PC-9 (cell line): ENCODE data around the gene ABCA5. TPM values are rescaled to one million over a fixed set of nuclear protein-coding genes. Genes with fewer than 3 reads are reported as not detected.
"Not testable (repeated sequence)": the region's sequence is repeated elsewhere in the genome, so short reads cannot be mapped to it uniquely, and the experiment has no call there.

Experiments
- BruUV-seq: library from RNA; stranded (reverse); fragments of 400-500 nt; replicated peaks from 2 replicates; lab custom pipeline; 2021; lab: Mats Ljungman, UMichigan
- CTCF ChIA-PET: fragments of 300-600 bp; sonication (Branson Sonifier 250); formaldehyde crosslinking; loops from one replicate; lab custom pipeline; 2022; ENCODE audit warnings: antibody characterized with exemption; lab: Charles Lee
- POLR2A ChIA-PET: fragments of 300-600 bp; sonication (Branson Sonifier 250); formaldehyde crosslinking; loops from one replicate; lab custom pipeline; 2022; ENCODE audit warnings: antibody characterized with exemption; ENCODE audit not compliant: unreplicated experiment; lab: Charles Lee
- DNase-seq, 2 experiments: peaks; one replicate each; pipeline versions ENCODE4 v3.0.0 to v3.0.0-alpha.2; 2015 to 2022; ENCODE audit warnings: mixed read lengths in 1 of 2
- H2AFZ ChIP-seq: fragments of 200-600 bp; sonication (generic); 2 replicates; pipeline ENCODE4 v1.8.1; 2017; ENCODE audit warnings: antibody characterized with exemption
- H3F3A ChIP-seq: fragments of 200-600 bp; sonication (generic); 2 replicates; pipeline ENCODE4 v1.8.1; 2017; ENCODE audit warnings: antibody characterized with exemption, mild to moderate bottlenecking, low read depth; ENCODE audit not compliant: insufficient read depth
- H3K27ac ChIP-seq: fragments of 200-600 bp; sonication (generic); 2 replicates; pipeline ENCODE4 v1.6.1; 2016; ENCODE audit warnings: mixed run types
- H3K27me3 ChIP-seq: fragments of 200-600 bp; sonication (generic); 2 replicates; pipeline ENCODE4 v1.6.1; 2016; ENCODE audit warnings: low read depth, mixed run types; ENCODE audit not compliant: insufficient read depth
- H3K36me3 ChIP-seq: fragments of 200-600 bp; sonication (generic); 2 replicates; pipeline ENCODE4 v1.6.1; 2016; ENCODE audit warnings: low read depth, mixed run types
- H3K4me1 ChIP-seq: fragments of 200-600 bp; sonication (generic); replicated peaks from 2 replicates; pipeline ENCODE4 v1.6.1; 2016; ENCODE audit warnings: mixed run types; ENCODE audit not compliant: insufficient read depth
- H3K4me2 ChIP-seq: fragments of 200-600 bp; sonication (generic); 2 replicates; pipeline ENCODE4 v1.6.1; 2017; ENCODE audit warnings: mixed run types
- H3K4me3 ChIP-seq: fragments of 200-600 bp; sonication (generic); 2 replicates; pipeline ENCODE4 v1.6.1; 2016; ENCODE audit warnings: mixed run types
- H3K79me2 ChIP-seq: fragments of 200-600 bp; sonication (generic); 2 replicates; pipeline ENCODE4 v1.6.1; 2017; ENCODE audit warnings: low read depth, mixed run types
- H3K9me2 ChIP-seq: fragments of 200-600 bp; sonication (generic); 2 replicates; pipeline ENCODE4 v1.8.1; 2017; ENCODE audit warnings: mild to moderate bottlenecking; ENCODE audit not compliant: insufficient read depth
- H3K9me3 ChIP-seq: fragments of 200-600 bp; sonication (generic); 2 replicates; pipeline ENCODE4 v1.8.1; 2016; ENCODE audit warnings: low read depth; ENCODE audit not compliant: insufficient read depth
- H4K20me1 ChIP-seq: fragments of 200-600 bp; sonication (generic); 2 replicates; pipeline ENCODE4 v1.8.1; 2017; ENCODE audit not compliant: insufficient read depth
- EZH2 ChIP-seq: fragments of 200-600 bp; sonication (generic); IDR thresholded peaks from 2 replicates; pipeline ENCODE4 v1.8.0; 2017; ENCODE audit warnings: antibody characterized with exemption, low read depth
- intact Hi-C: fragments of 100-400 bp; cut with micrococcal nuclease; formaldehyde crosslinking; loops from one replicate; pipeline ENCODE4 v1.10.0; 2022; ENCODE audit not compliant: unreplicated experiment
- total RNA-seq: library from RNA; stranded (reverse); gene quantifications from 2 replicates; pipeline ENCODE4 v1.2.3, GENCODE V29; 2021
- TF ChIP-seq, protein P1 (sequence below): fragments of 200-600 bp; sonication (generic); conservative IDR thresholded peaks from 2 replicates; pipeline ENCODE4 v1.6.1; 2017; ENCODE audit warnings: mixed run types, antibody characterized with exemption, mild to moderate bottlenecking, moderate library complexity

ABCA5 gene
- total RNA-seq, 1 experiment from 2014 or later: 3.8 TPM

DNA sequence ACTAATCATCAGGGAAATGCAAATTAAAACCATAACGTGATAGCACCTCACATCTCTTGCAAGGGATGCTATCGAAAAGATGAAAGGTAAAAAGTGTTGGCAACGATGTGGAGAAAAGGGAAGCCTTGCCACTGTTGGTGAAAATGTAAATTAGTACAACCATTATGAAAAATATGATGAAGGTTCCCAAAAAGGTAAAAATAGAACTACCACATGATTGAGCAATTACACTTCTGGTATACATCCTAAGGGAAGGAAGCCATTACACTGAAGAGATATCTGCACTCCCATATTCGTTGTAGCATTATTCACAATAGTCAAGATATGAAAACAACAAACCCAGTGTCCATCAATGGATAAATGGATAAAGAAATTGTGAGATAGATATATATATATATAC is 119.8 kb downstream of the ABCA5 start:
- TF ChIP-seq, protein P1, sequence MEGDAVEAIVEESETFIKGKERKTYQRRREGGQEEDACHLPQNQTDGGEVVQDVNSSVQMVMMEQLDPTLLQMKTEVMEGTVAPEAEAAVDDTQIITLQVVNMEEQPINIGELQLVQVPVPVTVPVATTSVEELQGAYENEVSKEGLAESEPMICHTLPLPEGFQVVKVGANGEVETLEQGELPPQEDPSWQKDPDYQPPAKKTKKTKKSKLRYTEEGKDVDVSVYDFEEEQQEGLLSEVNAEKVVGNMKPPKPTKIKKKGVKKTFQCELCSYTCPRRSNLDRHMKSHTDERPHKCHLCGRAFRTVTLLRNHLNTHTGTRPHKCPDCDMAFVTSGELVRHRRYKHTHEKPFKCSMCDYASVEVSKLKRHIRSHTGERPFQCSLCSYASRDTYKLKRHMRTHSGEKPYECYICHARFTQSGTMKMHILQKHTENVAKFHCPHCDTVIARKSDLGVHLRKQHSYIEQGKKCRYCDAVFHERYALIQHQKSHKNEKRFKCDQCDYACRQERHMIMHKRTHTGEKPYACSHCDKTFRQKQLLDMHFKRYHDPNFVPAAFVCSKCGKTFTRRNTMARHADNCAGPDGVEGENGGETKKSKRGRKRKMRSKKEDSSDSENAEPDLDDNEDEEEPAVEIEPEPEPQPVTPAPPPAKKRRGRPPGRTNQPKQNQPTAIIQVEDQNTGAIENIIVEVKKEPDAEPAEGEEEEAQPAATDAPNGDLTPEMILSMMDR: no peak
- TF ChIP-seq EZH2: no peak
- H2AFZ ChIP-seq: no peak overlapping the region
- H3K4me3 ChIP-seq: no peak overlapping the region
- intact Hi-C loops: no loop called here
- CTCF ChIA-PET: no interaction called here
- H3K4me2 ChIP-seq: no peak overlapping the region
- H3K9me3 ChIP-seq: no peaks in the 10 kb centered on the region
- no peaks in the 10 kb centered on the region for H3K27me3 ChIP-seq
- H3K79me2 ChIP-seq: no peaks in the 10 kb centered on the region
- no peaks in the 10 kb centered on the region for H4K20me1 ChIP-seq
- H3K36me3 ChIP-seq: no peaks in the 10 kb centered on the region
- POLR2A ChIA-PET: no interaction called here
- H3K27ac ChIP-seq: no peak overlapping the region
- no peak for DNase-seq
- BruUV-seq: no TSS peak
- H3K4me1 ChIP-seq: no peaks in the 10 kb centered on the region
- no peaks in the 10 kb centered on the region for H3F3A ChIP-seq
- H3K9me2 ChIP-seq: no peaks in the 10 kb centered on the region

DNA sequence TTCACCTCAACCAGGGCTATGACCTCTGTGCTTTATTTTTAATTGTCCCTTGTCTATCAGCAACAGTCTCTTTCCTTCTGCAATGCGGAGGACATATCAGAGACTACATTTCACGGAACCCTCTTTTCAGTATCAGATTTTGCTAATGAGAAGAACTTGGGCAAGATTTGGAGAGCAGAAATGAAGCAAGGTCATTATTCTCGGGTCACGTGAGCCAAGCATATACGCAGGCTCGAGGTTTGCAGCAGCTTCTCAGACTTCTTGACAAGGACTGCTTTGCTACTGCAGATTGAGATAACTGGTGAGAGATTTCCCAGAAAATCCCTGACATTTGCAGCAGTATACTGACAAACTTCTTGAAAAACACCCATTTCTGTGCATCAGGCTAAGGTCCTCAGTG is 128.7 kb downstream of the ABCA5 start:
- H3K9me3 ChIP-seq: no peaks in the 10 kb centered on the region
- DNase-seq: no peak
- TF ChIP-seq EZH2: no peak
- TF ChIP-seq, protein P1: no peak
- no peaks in the 10 kb centered on the region for H4K20me1 ChIP-seq
- no TSS peak for BruUV-seq
- CTCF ChIA-PET: no interaction called here
- no peaks in the 10 kb centered on the region; the same call in 1 of the 2 replicates for H3K9me2 ChIP-seq
- no peak overlapping the region for H3K4me2 ChIP-seq
- no peak overlapping the region for H3K27ac ChIP-seq
- intact Hi-C loops: no loop called here
- H3K4me1 ChIP-seq: no peaks in the 10 kb centered on the region
- no peaks in the 10 kb centered on the region for H3F3A ChIP-seq
- no peaks in the 10 kb centered on the region for H3K79me2 ChIP-seq
- H3K27me3 ChIP-seq: no peaks in the 10 kb centered on the region
- H3K36me3 ChIP-seq: no peaks in the 10 kb centered on the region
- POLR2A ChIA-PET: no interaction called here
- no peak overlapping the region for H3K4me3 ChIP-seq
- no peak overlapping the region for H2AFZ ChIP-seq

GRCh38 chr17:69196105-69196653 is 130.8 kb downstream of the ABCA5 start:
- H3F3A ChIP-seq, H3K9me3 ChIP-seq, H3K27ac ChIP-seq, H3K36me3 ChIP-seq, CTCF ChIA-PET, BruUV-seq, H3K4me1 ChIP-seq, H3K4me2 ChIP-seq, H3K9me2 ChIP-seq, H3K79me2 ChIP-seq, POLR2A ChIA-PET, intact Hi-C loops, H3K4me3 ChIP-seq, H4K20me1 ChIP-seq, H2AFZ ChIP-seq, DNase-seq, H3K27me3 ChIP-seq: not testable (repeated sequence)

Other genes starting within 250 kb of the ABCA5 start
- gene ABCA6, start 185.2 kb downstream of the ABCA5 start, total RNA-seq: not detected in 2 replicates
- gene ABCA10, start 98.3 kb downstream of the ABCA5 start, total RNA-seq: 0.23 TPM in 1 of 2 replicates, not detected in the other
- 1.6 TPM in 2 replicates for gene MAP2K6, start 87.6 kb upstream of the ABCA5 start, total RNA-seq